ENCODE measurements around the gene ZNF268.

The ZNF268 gene

DNA sequence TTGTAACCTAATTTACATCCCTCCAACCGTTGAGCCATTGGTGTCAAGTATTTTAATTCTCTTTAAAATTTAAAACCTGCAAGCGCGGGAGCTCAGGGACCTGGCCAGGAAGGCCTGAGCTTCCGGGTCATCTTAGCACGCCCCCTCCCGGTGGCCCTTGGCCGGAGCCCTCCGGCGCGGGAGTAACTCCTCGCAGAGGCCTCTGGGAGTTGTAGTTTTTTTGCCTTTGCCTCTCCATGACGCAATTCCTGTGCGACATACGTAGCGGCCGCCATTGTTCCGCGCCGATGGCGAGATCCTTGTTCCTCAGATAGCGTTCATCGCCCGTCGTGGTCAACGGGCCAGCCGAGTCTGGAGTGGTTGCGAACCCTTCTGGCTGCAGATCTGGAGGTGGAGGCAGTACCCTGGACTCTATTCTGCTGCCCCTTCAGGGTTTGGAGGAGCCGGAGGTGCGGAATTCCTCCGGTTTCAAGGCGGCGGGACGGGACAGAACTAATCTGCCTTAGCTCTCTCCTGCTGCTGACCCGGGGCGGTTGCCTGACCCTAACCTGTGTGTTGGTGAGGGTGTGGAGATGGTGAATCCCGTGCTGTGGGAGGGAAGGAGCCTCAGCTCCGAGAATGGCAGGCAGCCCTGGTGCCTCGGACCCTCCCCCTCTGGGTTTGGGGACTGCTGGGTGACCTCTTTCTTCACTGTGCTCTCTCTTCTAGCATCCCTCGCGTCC lies at the start of gene ZNF268 (continued):
- TF ChIP-seq, protein P1, sequence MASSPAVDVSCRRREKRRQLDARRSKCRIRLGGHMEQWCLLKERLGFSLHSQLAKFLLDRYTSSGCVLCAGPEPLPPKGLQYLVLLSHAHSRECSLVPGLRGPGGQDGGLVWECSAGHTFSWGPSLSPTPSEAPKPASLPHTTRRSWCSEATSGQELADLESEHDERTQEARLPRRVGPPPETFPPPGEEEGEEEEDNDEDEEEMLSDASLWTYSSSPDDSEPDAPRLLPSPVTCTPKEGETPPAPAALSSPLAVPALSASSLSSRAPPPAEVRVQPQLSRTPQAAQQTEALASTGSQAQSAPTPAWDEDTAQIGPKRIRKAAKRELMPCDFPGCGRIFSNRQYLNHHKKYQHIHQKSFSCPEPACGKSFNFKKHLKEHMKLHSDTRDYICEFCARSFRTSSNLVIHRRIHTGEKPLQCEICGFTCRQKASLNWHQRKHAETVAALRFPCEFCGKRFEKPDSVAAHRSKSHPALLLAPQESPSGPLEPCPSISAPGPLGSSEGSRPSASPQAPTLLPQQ (tag by site-specific recombination; IDR thresholded peaks at IDR 0.05), result peak; percentile 64; the same call in 1 of the 2 replicates
- TF ChIP-seq ZNF701 (tag by site-specific recombination; IDR thresholded peaks at IDR 0.05) (no peak), KLF8 (tag by site-specific recombination; IDR thresholded peaks at IDR 0.05) (peak; percentile 82), ZNF211 (tag by site-specific recombination; IDR thresholded peaks at IDR 0.05; ENCODE audit: low read depth) (no peak), YY2 (tag by site-specific recombination; IDR thresholded peaks at IDR 0.05) (peak; percentile 99), ZNF654 (tag by site-specific recombination; IDR thresholded peaks at IDR 0.05; ENCODE audit: low read depth) (peak; percentile 52), ZFP3 (tag by site-specific recombination; IDR thresholded peaks at IDR 0.05; ENCODE audit: low read depth) (no peak), ZNF350 (tag by site-specific recombination; IDR thresholded peaks at IDR 0.05) (peak; percentile 53; the same call in 1 of the 2 replicates), ZNF366 (tag by site-specific recombination; conservative IDR thresholded peaks at IDR 0.05) (0 out of 2 replicates have a peak, but pooled peaks have one; percentile 3), ZNF433 (tag by site-specific recombination; IDR thresholded peaks at IDR 0.05; ENCODE audit: low read depth) (no peak), ZNF324 (tag by site-specific recombination; IDR thresholded peaks at IDR 0.05) (peak; percentile 81), ZNF629 (tag by site-specific recombination; IDR thresholded peaks at IDR 0.05) (peak; percentile 96), ZNF558 (tag by site-specific recombination; IDR thresholded peaks at IDR 0.05) (peak; percentile 75; the same call in 1 of the 2 replicates)
- TF ChIP-seq, protein P2, sequence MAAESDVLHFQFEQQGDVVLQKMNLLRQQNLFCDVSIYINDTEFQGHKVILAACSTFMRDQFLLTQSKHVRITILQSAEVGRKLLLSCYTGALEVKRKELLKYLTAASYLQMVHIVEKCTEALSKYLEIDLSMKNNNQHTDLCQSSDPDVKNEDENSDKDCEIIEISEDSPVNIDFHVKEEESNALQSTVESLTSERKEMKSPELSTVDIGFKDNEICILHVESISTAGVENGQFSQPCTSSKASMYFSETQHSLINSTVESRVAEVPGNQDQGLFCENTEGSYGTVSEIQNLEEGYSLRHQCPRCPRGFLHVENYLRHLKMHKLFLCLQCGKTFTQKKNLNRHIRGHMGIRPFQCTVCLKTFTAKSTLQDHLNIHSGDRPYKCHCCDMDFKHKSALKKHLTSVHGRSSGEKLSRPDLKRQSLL (tag by site-specific recombination; IDR thresholded peaks at IDR 0.05), result 0 out of 2 replicates have a peak, but pooled peaks have one; percentile 66
- TF ChIP-seq, protein P3, sequence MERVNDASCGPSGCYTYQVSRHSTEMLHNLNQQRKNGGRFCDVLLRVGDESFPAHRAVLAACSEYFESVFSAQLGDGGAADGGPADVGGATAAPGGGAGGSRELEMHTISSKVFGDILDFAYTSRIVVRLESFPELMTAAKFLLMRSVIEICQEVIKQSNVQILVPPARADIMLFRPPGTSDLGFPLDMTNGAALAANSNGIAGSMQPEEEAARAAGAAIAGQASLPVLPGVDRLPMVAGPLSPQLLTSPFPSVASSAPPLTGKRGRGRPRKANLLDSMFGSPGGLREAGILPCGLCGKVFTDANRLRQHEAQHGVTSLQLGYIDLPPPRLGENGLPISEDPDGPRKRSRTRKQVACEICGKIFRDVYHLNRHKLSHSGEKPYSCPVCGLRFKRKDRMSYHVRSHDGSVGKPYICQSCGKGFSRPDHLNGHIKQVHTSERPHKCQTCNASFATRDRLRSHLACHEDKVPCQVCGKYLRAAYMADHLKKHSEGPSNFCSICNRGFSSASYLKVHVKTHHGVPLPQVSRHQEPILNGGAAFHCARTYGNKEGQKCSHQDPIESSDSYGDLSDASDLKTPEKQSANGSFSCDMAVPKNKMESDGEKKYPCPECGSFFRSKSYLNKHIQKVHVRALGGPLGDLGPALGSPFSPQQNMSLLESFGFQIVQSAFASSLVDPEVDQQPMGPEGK (tag by site-specific recombination; IDR thresholded peaks at IDR 0.05), result 0 out of 2 replicates have a peak, but pooled peaks have one; percentile 14
- TF ChIP-seq, protein P4, sequence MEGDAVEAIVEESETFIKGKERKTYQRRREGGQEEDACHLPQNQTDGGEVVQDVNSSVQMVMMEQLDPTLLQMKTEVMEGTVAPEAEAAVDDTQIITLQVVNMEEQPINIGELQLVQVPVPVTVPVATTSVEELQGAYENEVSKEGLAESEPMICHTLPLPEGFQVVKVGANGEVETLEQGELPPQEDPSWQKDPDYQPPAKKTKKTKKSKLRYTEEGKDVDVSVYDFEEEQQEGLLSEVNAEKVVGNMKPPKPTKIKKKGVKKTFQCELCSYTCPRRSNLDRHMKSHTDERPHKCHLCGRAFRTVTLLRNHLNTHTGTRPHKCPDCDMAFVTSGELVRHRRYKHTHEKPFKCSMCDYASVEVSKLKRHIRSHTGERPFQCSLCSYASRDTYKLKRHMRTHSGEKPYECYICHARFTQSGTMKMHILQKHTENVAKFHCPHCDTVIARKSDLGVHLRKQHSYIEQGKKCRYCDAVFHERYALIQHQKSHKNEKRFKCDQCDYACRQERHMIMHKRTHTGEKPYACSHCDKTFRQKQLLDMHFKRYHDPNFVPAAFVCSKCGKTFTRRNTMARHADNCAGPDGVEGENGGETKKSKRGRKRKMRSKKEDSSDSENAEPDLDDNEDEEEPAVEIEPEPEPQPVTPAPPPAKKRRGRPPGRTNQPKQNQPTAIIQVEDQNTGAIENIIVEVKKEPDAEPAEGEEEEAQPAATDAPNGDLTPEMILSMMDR (tag by site-specific recombination; IDR thresholded peaks at IDR 0.05), result peak; percentile 84
- TF ChIP-seq, protein P5, sequence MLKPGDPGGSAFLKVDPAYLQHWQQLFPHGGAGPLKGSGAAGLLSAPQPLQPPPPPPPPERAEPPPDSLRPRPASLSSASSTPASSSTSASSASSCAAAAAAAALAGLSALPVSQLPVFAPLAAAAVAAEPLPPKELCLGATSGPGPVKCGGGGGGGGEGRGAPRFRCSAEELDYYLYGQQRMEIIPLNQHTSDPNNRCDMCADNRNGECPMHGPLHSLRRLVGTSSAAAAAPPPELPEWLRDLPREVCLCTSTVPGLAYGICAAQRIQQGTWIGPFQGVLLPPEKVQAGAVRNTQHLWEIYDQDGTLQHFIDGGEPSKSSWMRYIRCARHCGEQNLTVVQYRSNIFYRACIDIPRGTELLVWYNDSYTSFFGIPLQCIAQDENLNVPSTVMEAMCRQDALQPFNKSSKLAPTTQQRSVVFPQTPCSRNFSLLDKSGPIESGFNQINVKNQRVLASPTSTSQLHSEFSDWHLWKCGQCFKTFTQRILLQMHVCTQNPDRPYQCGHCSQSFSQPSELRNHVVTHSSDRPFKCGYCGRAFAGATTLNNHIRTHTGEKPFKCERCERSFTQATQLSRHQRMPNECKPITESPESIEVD (tag by site-specific recombination; IDR thresholded peaks at IDR 0.05), result no peak
- TF ChIP-seq, protein P6, sequence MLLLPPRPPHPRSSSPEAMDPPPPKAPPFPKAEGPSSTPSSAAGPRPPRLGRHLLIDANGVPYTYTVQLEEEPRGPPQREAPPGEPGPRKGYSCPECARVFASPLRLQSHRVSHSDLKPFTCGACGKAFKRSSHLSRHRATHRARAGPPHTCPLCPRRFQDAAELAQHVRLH (tag by site-specific recombination; IDR thresholded peaks at IDR 0.05), result 0 out of 2 replicates have a peak, but pooled peaks have one; percentile 48
- TF ChIP-seq, protein P7, sequence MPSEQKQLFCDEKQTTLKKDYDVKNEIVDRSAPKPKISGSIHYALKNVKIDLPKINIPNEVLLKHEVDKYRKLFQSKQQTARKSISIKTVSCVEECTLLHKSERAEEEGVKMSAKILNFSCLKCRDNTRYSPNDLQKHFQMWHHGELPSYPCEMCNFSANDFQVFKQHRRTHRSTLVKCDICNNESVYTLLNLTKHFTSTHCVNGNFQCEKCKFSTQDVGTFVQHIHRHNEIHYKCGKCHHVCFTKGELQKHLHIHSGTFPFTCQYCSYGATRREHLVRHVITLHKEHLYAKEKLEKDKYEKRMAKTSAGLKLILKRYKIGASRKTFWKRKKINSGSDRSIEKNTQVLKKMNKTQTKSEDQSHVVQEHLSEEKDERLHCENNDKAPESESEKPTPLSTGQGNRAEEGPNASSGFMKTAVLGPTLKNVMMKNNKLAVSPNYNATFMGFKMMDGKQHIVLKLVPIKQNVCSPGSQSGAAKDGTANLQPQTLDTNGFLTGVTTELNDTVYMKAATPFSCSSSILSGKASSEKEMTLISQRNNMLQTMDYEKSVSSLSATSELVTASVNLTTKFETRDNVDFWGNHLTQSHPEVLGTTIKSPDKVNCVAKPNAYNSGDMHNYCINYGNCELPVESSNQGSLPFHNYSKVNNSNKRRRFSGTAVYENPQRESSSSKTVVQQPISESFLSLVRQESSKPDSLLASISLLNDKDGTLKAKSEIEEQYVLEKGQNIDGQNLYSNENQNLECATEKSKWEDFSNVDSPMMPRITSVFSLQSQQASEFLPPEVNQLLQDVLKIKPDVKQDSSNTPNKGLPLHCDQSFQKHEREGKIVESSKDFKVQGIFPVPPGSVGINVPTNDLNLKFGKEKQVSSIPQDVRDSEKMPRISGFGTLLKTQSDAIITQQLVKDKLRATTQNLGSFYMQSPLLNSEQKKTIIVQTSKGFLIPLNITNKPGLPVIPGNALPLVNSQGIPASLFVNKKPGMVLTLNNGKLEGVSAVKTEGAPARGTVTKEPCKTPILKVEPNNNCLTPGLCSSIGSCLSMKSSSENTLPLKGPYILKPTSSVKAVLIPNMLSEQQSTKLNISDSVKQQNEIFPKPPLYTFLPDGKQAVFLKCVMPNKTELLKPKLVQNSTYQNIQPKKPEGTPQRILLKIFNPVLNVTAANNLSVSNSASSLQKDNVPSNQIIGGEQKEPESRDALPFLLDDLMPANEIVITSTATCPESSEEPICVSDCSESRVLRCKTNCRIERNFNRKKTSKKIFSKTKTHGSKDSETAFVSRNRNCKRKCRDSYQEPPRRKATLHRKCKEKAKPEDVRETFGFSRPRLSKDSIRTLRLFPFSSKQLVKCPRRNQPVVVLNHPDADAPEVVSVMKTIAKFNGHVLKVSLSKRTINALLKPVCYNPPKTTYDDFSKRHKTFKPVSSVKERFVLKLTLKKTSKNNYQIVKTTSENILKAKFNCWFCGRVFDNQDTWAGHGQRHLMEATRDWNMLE (tag by site-specific recombination; conservative IDR thresholded peaks at IDR 0.05; ENCODE audit: low read depth), result peak; percentile 99
- TF ChIP-seq, protein P8, sequence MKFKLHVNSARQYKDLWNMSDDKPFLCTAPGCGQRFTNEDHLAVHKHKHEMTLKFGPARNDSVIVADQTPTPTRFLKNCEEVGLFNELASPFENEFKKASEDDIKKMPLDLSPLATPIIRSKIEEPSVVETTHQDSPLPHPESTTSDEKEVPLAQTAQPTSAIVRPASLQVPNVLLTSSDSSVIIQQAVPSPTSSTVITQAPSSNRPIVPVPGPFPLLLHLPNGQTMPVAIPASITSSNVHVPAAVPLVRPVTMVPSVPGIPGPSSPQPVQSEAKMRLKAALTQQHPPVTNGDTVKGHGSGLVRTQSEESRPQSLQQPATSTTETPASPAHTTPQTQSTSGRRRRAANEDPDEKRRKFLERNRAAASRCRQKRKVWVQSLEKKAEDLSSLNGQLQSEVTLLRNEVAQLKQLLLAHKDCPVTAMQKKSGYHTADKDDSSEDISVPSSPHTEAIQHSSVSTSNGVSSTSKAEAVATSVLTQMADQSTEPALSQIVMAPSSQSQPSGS (tag by site-specific recombination; IDR thresholded peaks at IDR 0.05; ENCODE audit: low read depth), result peak; percentile 76
- TF ChIP-seq, protein P9, sequence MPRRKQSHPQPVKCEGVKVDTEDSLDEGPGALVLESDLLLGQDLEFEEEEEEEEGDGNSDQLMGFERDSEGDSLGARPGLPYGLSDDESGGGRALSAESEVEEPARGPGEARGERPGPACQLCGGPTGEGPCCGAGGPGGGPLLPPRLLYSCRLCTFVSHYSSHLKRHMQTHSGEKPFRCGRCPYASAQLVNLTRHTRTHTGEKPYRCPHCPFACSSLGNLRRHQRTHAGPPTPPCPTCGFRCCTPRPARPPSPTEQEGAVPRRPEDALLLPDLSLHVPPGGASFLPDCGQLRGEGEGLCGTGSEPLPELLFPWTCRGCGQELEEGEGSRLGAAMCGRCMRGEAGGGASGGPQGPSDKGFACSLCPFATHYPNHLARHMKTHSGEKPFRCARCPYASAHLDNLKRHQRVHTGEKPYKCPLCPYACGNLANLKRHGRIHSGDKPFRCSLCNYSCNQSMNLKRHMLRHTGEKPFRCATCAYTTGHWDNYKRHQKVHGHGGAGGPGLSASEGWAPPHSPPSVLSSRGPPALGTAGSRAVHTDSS (tag by site-specific recombination; IDR thresholded peaks at IDR 0.05), result no peak

Data from HEK293 (cell line).